ENCODE data around the gene STEAP1B.

DNA sequence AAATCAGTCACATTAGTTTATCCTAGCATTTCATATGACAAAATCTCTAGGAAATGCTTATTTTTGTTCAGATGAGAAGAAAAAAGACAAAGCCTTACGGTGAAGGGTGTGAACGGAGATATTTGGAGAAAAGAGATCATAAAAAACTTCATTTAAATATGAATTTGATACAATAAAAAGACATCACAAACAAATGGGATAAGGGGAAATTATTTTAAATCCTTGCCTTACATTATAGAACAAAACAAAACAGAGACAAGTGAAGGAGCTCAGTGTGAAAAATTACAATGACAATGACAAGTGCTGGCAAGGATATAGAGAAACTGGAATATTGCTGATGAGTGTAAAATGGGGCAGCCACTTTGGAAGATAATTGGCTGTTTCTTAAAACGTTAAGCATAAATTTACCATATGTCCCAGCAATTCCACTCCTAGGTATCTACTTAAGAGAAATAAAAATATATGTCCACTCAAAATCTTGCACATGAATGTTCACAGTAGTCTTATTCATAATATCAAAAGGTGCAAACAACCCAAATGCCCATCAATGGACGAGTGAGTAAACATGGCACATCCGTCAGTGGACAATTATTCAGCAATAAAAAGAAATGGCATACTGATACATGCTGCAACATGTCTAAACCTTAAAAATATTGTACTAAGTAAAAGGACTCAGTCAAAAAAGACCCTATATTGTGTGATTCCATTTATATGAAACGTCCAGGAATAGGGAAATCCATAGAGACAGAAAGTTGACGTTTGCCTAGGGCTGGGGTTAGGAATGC, 77.0 kb downstream of the STEAP1B start:
- TF ChIP-seq, protein P1, sequence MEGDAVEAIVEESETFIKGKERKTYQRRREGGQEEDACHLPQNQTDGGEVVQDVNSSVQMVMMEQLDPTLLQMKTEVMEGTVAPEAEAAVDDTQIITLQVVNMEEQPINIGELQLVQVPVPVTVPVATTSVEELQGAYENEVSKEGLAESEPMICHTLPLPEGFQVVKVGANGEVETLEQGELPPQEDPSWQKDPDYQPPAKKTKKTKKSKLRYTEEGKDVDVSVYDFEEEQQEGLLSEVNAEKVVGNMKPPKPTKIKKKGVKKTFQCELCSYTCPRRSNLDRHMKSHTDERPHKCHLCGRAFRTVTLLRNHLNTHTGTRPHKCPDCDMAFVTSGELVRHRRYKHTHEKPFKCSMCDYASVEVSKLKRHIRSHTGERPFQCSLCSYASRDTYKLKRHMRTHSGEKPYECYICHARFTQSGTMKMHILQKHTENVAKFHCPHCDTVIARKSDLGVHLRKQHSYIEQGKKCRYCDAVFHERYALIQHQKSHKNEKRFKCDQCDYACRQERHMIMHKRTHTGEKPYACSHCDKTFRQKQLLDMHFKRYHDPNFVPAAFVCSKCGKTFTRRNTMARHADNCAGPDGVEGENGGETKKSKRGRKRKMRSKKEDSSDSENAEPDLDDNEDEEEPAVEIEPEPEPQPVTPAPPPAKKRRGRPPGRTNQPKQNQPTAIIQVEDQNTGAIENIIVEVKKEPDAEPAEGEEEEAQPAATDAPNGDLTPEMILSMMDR (IDR thresholded peaks at IDR 0.05; ENCODE audit: insufficient read depth, low read length, poor library complexity, severe bottlenecking): no peak
- no peak for TF ChIP-seq EZH2phosphoT487 (conservative IDR thresholded peaks at IDR 0.05; ENCODE audit: low read length)

All from SU-DHL-6 (cell line).